GM15510 (cell line): ENCODE data around the gene BABAM2.

ENCODE experiments used
- POLR2A ChIP-seq: IDR thresholded peaks from 3 replicates; pipeline ENCODE4 v1.6.1; 2011; ENCODE audit warnings: borderline replicate concordance; ENCODE audit not compliant: insufficient read length; ENCODE audit errors: extremely low read depth

BABAM2 gene

GRCh38 chr2:27890146-27890923 lies at the start of gene BABAM2, which contains the start of gene RBKS:
TSS of gene BABAM2 (plus strand) at chr2:27890729. CDS start at chr2:27894557, 3,828 bp downstream.
TSS of gene RBKS (minus strand) at chr2:27890387. CDS start at chr2:27890345, 42 bp downstream.
- TF ChIP-seq POLR2A = peak; percentile 85

GRCh38 chr2:27842894-27843293 lies 47.6 kb upstream of the BABAM2 start:
- no peak for TF ChIP-seq POLR2A

DNA sequence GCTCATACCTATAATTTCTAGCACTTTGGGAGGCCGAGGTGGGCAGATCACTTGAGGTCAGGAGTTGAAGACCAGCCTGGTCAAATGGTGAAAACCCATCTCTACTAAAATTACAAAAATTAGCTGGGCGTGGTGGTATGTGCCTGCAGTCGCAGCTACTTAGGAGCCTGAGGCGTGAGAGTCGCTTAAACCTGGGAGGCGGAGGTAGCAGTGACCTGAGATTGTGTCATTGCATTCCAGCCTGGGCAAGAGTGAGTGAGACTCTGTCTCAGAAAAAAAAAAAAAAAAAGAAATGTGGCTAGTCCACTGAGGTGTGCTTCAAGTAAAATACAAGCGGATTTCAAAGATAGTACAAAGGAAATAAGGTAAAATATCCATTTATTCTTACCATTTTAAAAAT lies 46.5 kb upstream of the BABAM2 start:
- no peak for TF ChIP-seq POLR2A

GRCh38 chr2:27844821-27845255 lies 45.7 kb upstream of the BABAM2 start:
- no peak for TF ChIP-seq POLR2A

- no peak for TF ChIP-seq POLR2A
These were observed 43.2 kb upstream of the BABAM2 start for GRCh38 chr2:27847333-27847732.

GRCh38 chr2:27849558-27850205 lies 40.8 kb upstream of the BABAM2 start:
- TF ChIP-seq POLR2A = no peak

DNA sequence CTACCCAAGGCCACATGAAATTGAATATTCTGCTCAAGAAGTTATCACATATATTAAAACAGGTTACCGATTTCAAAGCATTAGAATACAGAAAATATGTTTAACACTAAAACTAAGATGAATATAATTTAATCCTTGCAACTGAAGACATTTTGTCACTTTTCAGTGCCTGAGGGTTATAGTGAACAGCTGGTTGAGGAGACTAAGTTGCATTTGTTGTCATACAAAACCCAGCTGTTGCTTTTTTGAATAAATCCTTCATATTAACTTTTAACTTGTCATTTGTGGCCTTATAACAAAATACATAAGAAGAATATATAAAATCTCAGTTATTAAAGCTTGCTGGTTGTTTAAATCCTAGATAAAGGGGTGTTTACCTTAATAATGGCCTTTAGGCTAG lies 37.8 kb upstream of the BABAM2 start:
- no peak for TF ChIP-seq POLR2A

DNA sequence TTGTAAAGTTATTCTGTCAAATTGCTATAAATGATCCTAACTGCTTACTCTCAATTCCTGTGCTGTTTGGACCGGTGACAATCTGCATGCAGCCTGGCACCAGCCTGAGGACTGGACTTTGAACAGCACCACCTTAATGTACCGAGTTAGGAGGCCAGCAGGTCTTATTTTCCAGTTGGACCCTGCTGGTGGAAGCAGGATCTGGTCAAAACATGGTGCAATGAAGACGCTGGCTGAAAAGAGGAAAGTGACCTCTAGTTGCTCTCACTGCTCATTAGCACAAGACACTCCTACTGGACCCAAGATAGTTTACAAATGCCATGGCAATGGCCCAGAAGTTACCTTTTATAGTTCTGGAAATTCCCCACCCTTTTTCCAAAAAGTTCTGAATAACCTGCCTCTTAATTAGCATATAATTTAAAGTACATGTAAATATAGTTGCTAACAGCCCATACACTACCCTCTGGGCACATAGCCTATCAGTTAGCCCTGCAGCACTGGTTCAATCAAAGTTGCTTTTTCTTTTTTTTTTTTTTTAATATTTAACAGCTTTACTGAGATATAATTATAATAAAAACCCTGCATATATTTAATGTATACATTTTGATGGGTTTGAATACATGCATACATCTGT lies 36.2 kb upstream of the BABAM2 start:
- no peak for TF ChIP-seq POLR2A

DNA sequence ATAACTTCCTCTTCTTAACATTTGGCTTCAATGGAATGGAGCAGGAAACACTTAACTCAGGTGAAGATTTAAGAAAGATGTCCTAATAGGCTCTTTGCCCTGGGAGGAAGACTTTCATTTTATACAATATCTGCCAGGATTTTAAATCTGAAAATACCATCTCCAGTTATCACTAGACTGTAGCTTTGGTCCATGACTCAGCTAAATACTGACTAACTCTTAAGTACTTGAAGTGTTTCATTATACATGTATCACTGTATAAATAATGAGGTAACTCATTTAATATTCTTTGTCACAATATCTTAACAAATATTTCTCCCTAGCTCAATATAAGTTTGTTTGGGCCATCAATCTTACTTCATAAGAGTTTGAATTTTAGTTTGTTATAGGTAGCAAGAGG lies 35.1 kb upstream of the BABAM2 start:
- no peak for TF ChIP-seq POLR2A

- TF ChIP-seq POLR2A = no peak
These were observed 34.1 kb upstream of the BABAM2 start for GRCh38 chr2:27856386-27856785.

DNA sequence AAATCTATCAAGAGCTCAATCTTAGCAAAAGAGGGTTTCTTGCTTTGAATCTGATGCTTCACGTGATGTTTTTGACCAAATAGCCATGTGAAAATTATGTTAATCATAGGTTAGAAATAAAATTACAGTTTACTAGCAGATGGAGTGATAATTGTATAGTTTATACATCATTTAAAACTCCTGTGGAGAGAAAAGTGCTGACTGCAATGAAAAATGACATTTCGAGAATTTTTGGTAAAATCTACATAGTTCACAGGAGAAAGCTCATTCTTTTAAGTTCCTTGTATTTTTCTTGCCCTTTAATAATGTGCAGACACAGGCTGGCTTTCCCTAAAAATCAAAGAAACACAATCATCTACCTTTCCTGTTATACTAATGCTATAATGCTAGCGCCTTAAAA lies 33.6 kb upstream of the BABAM2 start:
- no peak for TF ChIP-seq POLR2A

DNA sequence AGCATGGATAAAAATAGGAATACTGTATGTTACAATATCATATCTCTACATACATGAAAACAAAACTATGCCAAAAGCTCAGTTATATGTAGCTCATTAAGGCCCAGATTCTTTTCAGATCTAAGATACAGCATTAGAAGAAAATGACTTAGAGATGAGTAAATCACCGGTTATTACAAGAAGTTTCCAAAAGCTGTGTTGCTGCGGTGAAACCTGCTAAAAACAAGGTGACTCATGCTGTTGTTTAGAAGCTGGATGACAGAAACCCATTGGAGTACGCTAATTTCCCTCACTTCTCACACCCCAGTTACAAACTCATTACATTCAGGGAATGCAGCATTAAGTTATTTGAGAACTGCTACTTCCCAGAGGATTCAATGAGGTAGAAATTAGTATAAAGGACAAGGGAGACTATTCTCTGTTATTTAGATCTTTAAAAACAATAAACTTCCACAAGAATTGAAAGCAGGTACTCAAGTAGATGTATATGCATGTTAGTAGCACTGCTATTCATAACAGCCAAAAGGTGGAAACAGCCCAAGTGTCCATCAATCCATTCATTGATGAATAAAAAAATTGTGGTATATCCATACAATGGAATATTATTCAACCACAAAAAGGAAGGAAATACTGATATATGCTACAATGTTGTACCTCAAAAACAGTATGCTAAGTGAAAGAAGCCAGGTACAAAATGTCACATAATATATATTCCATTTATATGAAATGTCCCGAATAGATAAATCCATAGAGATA lies 32.9 kb upstream of the BABAM2 start:
- TF ChIP-seq POLR2A = no peak

DNA sequence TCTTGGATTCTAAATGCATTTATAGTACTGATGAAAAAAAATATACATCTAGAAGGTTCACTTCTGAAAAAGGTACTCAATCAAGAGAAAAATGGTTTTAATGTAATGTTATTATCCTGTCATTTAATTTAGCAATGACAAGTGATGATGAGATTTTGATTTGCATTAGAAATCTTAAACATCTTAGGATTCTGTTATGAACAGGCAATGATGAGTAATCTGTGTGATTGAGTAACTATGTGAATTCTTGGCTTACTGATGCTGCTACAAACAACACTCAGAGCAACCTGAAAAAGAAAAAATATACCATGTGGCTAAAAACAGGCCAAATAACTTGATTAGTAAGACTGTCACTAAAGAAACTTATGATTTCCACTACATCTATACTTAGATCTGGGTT lies 30.4 kb upstream of the BABAM2 start:
- no peak for TF ChIP-seq POLR2A

DNA sequence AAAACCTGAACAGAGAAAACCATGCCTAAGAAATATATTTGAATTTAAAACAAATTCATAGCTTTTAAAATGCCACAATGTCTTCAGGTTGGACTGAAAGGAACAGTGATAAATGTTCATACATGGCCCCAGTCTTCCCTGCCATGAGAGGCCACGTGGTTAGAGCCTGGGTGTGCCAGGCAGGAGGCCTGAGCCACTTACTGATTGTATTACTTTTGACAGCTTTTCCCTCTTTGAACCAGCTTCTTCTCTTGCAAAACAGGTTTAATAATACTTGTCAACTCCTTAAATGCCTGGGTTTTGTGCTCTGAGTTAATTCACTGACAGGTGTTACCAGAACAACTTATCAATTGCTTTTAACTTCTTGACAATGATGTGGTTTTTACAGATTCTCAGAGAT lies 27.4 kb upstream of the BABAM2 start:
- no peak for TF ChIP-seq POLR2A

GRCh38 chr2:27866237-27866636 lies 24.3 kb upstream of the BABAM2 start:
- TF ChIP-seq POLR2A = no peak
